Tibial nerve (tissue), 4 donors: ENCODE data around the gene HIPK2. TPM values are rescaled to one million over a fixed set of nuclear protein-coding genes. Genes with fewer than 3 reads are reported as not detected.
A peak's percentile ranks its signal among the peaks of the same experiment; 100 is the strongest.

ENCODE experiments used
- DNase-seq, 2 donors: peaks; one replicate each; pipeline ENCODE4 v3.0.0-alpha.2; 2019; ENCODE audit warnings: low spot score in 2 of 2
- H3K27ac ChIP-seq, 4 donors: fragments of 200-600 bp; sonication (generic) in 3 of 4; one replicate each; pipeline ENCODE4 v1.5.1; 2017 to 2019; ENCODE audit warnings: mild to moderate bottlenecking in 1 of 4
- H3K27me3 ChIP-seq, 2 donors: fragments of 200-600 bp; sonication (generic) in 1 of 2; one replicate each; pipeline versions ENCODE4 v1.5.1 to v1.6.0; 2017 to 2019
- H3K36me3 ChIP-seq, 3 donors: fragments of 200-600 bp; sonication (generic); one replicate each; pipeline ENCODE4 v1.5.1; 2018 to 2019
- H3K4me1 ChIP-seq, 4 donors: fragments of 200-600 bp; sonication (generic) in 3 of 4; one replicate each; pipeline ENCODE4 v1.5.1; 2017 to 2019
- H3K4me3 ChIP-seq, 4 donors: fragments of 200-600 bp; sonication (generic) in 3 of 4; one replicate each; pipeline ENCODE4 v1.5.1; 2017 to 2019; ENCODE audit warnings: mild to moderate bottlenecking in 1 of 4, moderate library complexity in 1 of 4
- H3K9me3 ChIP-seq, 4 donors: fragments of 200-600 bp; sonication (generic) in 3 of 4; one replicate each; pipeline ENCODE4 v1.5.1; 2017 to 2019
- CTCF ChIP-seq, 5 experiments: fragments of 200-600 bp in 3 of 5; fragments of 450-650 bp in 2 of 5; sonication (generic) in 3 of 5; IDR thresholded peaks; one replicate each; pipeline ENCODE4 v1.5.1; 2016 to 2019; ENCODE audit warnings: antibody characterized with exemption in 5 of 5, mild to moderate bottlenecking in 3 of 5, moderate library complexity in 2 of 5
- EP300 ChIP-seq, 2 donors: sonication (generic); formaldehyde crosslinking; IDR thresholded peaks; one replicate each; pipeline ENCODE4 v1.6.1; 2017; ENCODE audit warnings: antibody characterized with exemption in 2 of 2, mild to moderate bottlenecking in 1 of 2
- POLR2A ChIP-seq, 2 donors: fragments of 450-650 bp; IDR thresholded peaks; one replicate each; pipeline ENCODE4 v1.6.1; 2017; ENCODE audit warnings: antibody characterized with exemption in 2 of 2, mild to moderate bottlenecking in 2 of 2, moderate library complexity in 2 of 2
- WGBS, 2 donors: methylation state at CpG; one replicate each; pipeline ENCODE4 v1.1.5; 2018; 5-methylcytosine and 5-hydroxymethylcytosine counted together
- total RNA-seq, 4 donors: library from RNA; depleted of rRNA; stranded (reverse); fragments of >200 nt; gene quantifications; one replicate each; pipeline ENCODE4 v1.1.0, GENCODE V29; 2016

The HIPK2 gene
- total RNA-seq, 4 donors from 2014 or later, result 24.9 to 41.1 (median 29.7) TPM

GRCh38 chr7:139747662-139748372 lies 30.0 kb downstream of the HIPK2 start:
- Histone ChIP-seq H3K9me3 (no peaks in the 10 kb centered on the region), H3K27ac (peak overlapping the region in 1 of 4 donors; percentile 34), H3K36me3 (no peaks in the 10 kb centered on the region), H3K27me3 (no peaks in the 10 kb centered on the region), H3K4me1 (peaks cover 0 to 58% (median 7%) of the 10 kb centered on the region in 4 donors), H3K4me3 (no peak overlapping the region)
- WGBS, 2 donors, result 87 to 90% methylated on average over 13 of the region's 13 CpGs
- TF ChIP-seq POLR2A (IDR thresholded peaks at IDR 0.05) (no peak), CTCF (IDR thresholded peaks at IDR 0.05) (no peak)
- DNase-seq, result no peak

- H3K9me3 ChIP-seq, result no peaks in the 10 kb centered on the region
- H3K36me3 ChIP-seq, result no peaks in the 10 kb centered on the region
- no peak overlapping the region for H3K27ac ChIP-seq
- no peak overlapping the region for H3K4me3 ChIP-seq
- DNase-seq, result no peak
- peaks cover 0 to 55% (median 5%) of the 10 kb centered on the region in 4 donors for H3K4me1 ChIP-seq
- H3K27me3 ChIP-seq, result no peaks in the 10 kb centered on the region
- 82 to 98% methylated on average over 8 of the region's 8 CpGs for WGBS, 2 donors
- TF ChIP-seq EP300 (IDR thresholded peaks at IDR 0.05), result no peak
- no peak for TF ChIP-seq CTCF (IDR thresholded peaks at IDR 0.05)
- TF ChIP-seq POLR2A (IDR thresholded peaks at IDR 0.05), result no peak
Observed at GRCh38 chr7:139746652-139747051, 31.1 kb downstream of the HIPK2 start.

- 23 to 25% methylated on average over 6 of the region's 6 CpGs for WGBS, 2 donors
- no peak for DNase-seq
- TF ChIP-seq POLR2A (IDR thresholded peaks at IDR 0.05) (no peak), CTCF (IDR thresholded peaks at IDR 0.05) (no peak), EP300 (IDR thresholded peaks at IDR 0.05) (peak in 1 of 2 donors; percentile 8)
- peak overlapping the region in 2 of 4 donors; percentile 27 to 56 for H3K27ac ChIP-seq
- no peaks in the 10 kb centered on the region for H3K36me3 ChIP-seq
- no peaks in the 10 kb centered on the region for H3K9me3 ChIP-seq
- no peaks in the 10 kb centered on the region for H3K27me3 ChIP-seq
- peaks cover 0 to 62% (median 5%) of the 10 kb centered on the region in 4 donors for H3K4me1 ChIP-seq
- no peak overlapping the region for H3K4me3 ChIP-seq
Observed at GRCh38 chr7:139745678-139746143, 32.1 kb downstream of the HIPK2 start.

GRCh38 chr7:139744768-139745677 lies 32.8 kb downstream of the HIPK2 start:
- no peaks in the 10 kb centered on the region for H3K27me3 ChIP-seq
- no peaks in the 10 kb centered on the region for H3K9me3 ChIP-seq
- H3K36me3 ChIP-seq, result no peaks in the 10 kb centered on the region
- 77 to 78% methylated on average over 18 of the region's 18 CpGs for WGBS, 2 donors
- no peak overlapping the region for H3K4me3 ChIP-seq
- peak overlapping the region in 2 of 4 donors; percentile 27 to 56 for H3K27ac ChIP-seq
- peaks cover 0 to 68% (median 5%) of the 10 kb centered on the region in 4 donors for H3K4me1 ChIP-seq
- TF ChIP-seq EP300 (IDR thresholded peaks at IDR 0.05) (no peak), POLR2A (IDR thresholded peaks at IDR 0.05) (no peak), CTCF (IDR thresholded peaks at IDR 0.05) (no peak)
- no peak for DNase-seq
